ENCODE results near the gene BOLA3. TPM values are rescaled to one million over a fixed set of nuclear protein-coding genes. Genes with fewer than 3 reads are reported as not detected.

Gene BOLA3
- total and polyA plus RNA-seq, 2 of the 4 experiments (the other 2 are of a cell fraction), result 13.3 to 39.5 TPM

- 86% methylated on average over 1 of the region's 6 CpGs; no CpG with 5 or more reads in 1 of the 2 experiments for WGBS, 2 experiments (ENCODE audit: extremely low coverage in 2 of 2, insufficient read length in 1 of 2)
- POLR2A ChIA-PET (ENCODE audit: unreplicated experiment), result no interaction called here
Measured at GRCh38 chr2:74103763-74104162, 43.9 kb downstream of the BOLA3 start.

More at GRCh38 chr2:74103763-74104162, 43.9 kb downstream of the BOLA3 start:
- Histone ChIP-seq H4K91ac (ENCODE audit: insufficient read depth, low read depth, low read length) (no peak overlapping the region), H3K27me3 (ENCODE audit: control insufficient read depth, insufficient read depth, low read length) (no peaks in the 10 kb centered on the region), H2BK120ac (ENCODE audit: low read depth, low read length) (no peak overlapping the region), H2BK5ac (ENCODE audit: low read depth, low read length, poor library complexity, severe bottlenecking) (no peak overlapping the region), H3K36me3 (ENCODE audit: control insufficient read depth, insufficient read depth, low read length) (peaks cover 42% of the 10 kb centered on the region), H2BK15ac (ENCODE audit: low read depth, low read length) (no peak overlapping the region), H3K9me3 (ENCODE audit: control insufficient read depth, insufficient read depth, low read length) (no peaks in the 10 kb centered on the region), H2AFZ (replicated peaks; ENCODE audit: low read length, poor library complexity) (no peak overlapping the region), H2AK9ac (replicated peaks; ENCODE audit: low read depth, low read length, poor library complexity) (no peak overlapping the region), H4K5ac (ENCODE audit: low read depth, low read length) (no peak overlapping the region), H4K8ac (ENCODE audit: low read depth in 2 of 2, low read length in 2 of 2) (no peak overlapping the region), H2AK5ac (ENCODE audit: low read depth, low read length) (no peak overlapping the region), H3K79me1 (ENCODE audit: low read depth in 1 of 2, low read length in 2 of 2) (0 out of 4 replicates have a peak, but pooled peaks cover 0 to 1% of the 10 kb centered on the region in 2 experiments), H2BK20ac (ENCODE audit: low read depth, low read length) (no peak overlapping the region), H4K20me1 (ENCODE audit: insufficient read depth, low read length) (no peaks in the 10 kb centered on the region), H3K14ac (replicated peaks; ENCODE audit: low read depth, low read length) (no peak overlapping the region), H3K9ac (ENCODE audit: low read depth, low read length) (no peak overlapping the region), H3K56ac (ENCODE audit: extremely low read depth, insufficient read depth, low read length) (no peak overlapping the region), H3K27ac (ENCODE audit: insufficient read depth, low read length) (no peak overlapping the region), H3K9me1 (ENCODE audit: insufficient read depth, low read length) (no peaks in the 10 kb centered on the region), H3K4me2 (ENCODE audit: low read depth, low read length) (no peak overlapping the region), H3K23ac (ENCODE audit: low read depth, low read length) (no peak overlapping the region), H3K4me1 (ENCODE audit: control insufficient read depth, insufficient read depth, low read length) (no peaks in the 10 kb centered on the region), H3K4ac (ENCODE audit: low read depth, low read length) (no peak overlapping the region), H3K4me3 (ENCODE audit: insufficient read depth, low read depth, low read length) (no peak overlapping the region), H3K18ac (ENCODE audit: low read depth, low read length) (no peak overlapping the region)
- CTCF ChIA-PET, result no interaction called here
- no TSS peak for BruUV-seq (replicated peaks)
- TF ChIP-seq USF2 (IDR thresholded peaks at IDR 0.05; ENCODE audit: low read depth, low read length), result no peak
- TF ChIP-seq POLR2A (IDR thresholded peaks at IDR 0.05; ENCODE audit: low read depth, low read length), result no peak
- TF ChIP-seq ELK1 (IDR thresholded peaks at IDR 0.05; ENCODE audit: borderline replicate concordance, low read depth, low read length), result no peak
- TF ChIP-seq CTCF (conservative IDR thresholded peaks at IDR 0.05; ENCODE audit: low read depth, low read length), result no peak
- no peak for TF ChIP-seq CEBPB (IDR thresholded peaks at IDR 0.05; ENCODE audit: low read depth, low read length)
- TF ChIP-seq RFX5 (IDR thresholded peaks at IDR 0.05; ENCODE audit: low read depth, low read length), result no peak
- no peak for TF ChIP-seq FOS (IDR thresholded peaks at IDR 0.05; ENCODE audit: low read depth, low read length)
- TF ChIP-seq SMC3 (IDR thresholded peaks at IDR 0.05; ENCODE audit: low read depth, low read length), result no peak
- TF ChIP-seq MXI1 (IDR thresholded peaks at IDR 0.05; ENCODE audit: borderline replicate concordance, low read depth, low read length), result no peak
- TF ChIP-seq RCOR1 (IDR thresholded peaks at IDR 0.05; ENCODE audit: insufficient replicate concordance, low read length), result no peak
- TF ChIP-seq NFE2L2 (IDR thresholded peaks at IDR 0.05; ENCODE audit: low read depth, low read length), result no peak
- intact Hi-C loops (cut with micrococcal nuclease), result no loop called here
- in situ Hi-C loops (cut with MboI; ENCODE audit: low sequenced_read_pairs), result no loop called here
- dilution Hi-C loops (cut with HindIII; ENCODE audit: low sequenced_read_pairs, unreplicated experiment), result loop anchor here (25.0 kb wide), 1 partner anchor 266 kb away; the partner anchor contains the start of gene STAMBP
- no peak for ATAC-seq (ENCODE audit: low read depth)
- no peak for DNase-seq
